Lower leg skin (tissue), 3 donors: Measurements from ENCODE around the gene ZNF202.

Experiments used
- POLR2A ChIP-seq, 2 donors: fragments of 450-650 bp; IDR thresholded peaks; one replicate each; pipeline ENCODE4 v1.6.1; 2016 to 2017; ENCODE audit warnings: antibody characterized with exemption in 2 of 2, mild to moderate bottlenecking in 1 of 2, moderate library complexity in 1 of 2
- TF ChIP-seq, protein P1 (sequence below), 3 donors: fragments of 450-650 bp; IDR thresholded peaks; one replicate each; pipeline ENCODE4 v1.5.1; 2016; ENCODE audit warnings: antibody characterized with exemption in 3 of 3, mild to moderate bottlenecking in 3 of 3, moderate library complexity in 2 of 3

DNA sequence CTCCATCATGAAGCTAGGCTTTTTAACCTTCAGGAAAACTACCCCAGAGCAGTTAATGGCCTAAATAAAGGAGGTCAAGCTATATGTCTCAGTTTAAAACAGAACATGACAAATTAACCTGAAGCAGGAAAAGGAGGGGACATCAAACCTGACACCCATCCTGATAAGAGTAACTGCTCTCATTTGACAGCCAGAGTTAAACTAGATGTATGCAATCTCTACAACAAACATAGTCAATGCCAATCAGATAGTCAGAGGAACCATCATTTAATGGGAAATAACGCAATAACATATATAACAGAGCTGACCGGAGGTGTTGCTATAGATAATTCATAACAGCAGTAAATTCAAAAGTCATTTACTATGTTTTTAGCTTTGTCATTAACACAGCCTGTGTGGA lies 3.1 kb downstream of the ZNF202 start:
- no peak for TF ChIP-seq POLR2A (IDR thresholded peaks at IDR 0.05)
- TF ChIP-seq, protein P1, sequence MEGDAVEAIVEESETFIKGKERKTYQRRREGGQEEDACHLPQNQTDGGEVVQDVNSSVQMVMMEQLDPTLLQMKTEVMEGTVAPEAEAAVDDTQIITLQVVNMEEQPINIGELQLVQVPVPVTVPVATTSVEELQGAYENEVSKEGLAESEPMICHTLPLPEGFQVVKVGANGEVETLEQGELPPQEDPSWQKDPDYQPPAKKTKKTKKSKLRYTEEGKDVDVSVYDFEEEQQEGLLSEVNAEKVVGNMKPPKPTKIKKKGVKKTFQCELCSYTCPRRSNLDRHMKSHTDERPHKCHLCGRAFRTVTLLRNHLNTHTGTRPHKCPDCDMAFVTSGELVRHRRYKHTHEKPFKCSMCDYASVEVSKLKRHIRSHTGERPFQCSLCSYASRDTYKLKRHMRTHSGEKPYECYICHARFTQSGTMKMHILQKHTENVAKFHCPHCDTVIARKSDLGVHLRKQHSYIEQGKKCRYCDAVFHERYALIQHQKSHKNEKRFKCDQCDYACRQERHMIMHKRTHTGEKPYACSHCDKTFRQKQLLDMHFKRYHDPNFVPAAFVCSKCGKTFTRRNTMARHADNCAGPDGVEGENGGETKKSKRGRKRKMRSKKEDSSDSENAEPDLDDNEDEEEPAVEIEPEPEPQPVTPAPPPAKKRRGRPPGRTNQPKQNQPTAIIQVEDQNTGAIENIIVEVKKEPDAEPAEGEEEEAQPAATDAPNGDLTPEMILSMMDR (IDR thresholded peaks at IDR 0.05), result no peak
